GM10266 (cell line): ENCODE measurements around the gene PRUNE2.
"Not testable (repeated sequence)": the region's sequence is repeated elsewhere in the genome, so short reads cannot be mapped to it uniquely, and the experiment has no call there.

Experiments
- DNase-seq: peaks from one replicate; pipeline ENCODE4 v3.0.0; 2012; ENCODE audit errors: extremely low spot score
- TF ChIP-seq, protein P1 (sequence below): IDR thresholded peaks from 2 replicates; pipeline ENCODE4 v1.5.1; 2012; ENCODE audit warnings: mild to moderate bottlenecking, low read depth; ENCODE audit not compliant: control insufficient read depth, insufficient read depth; ENCODE audit errors: missing control alignments

Gene PRUNE2

DNA sequence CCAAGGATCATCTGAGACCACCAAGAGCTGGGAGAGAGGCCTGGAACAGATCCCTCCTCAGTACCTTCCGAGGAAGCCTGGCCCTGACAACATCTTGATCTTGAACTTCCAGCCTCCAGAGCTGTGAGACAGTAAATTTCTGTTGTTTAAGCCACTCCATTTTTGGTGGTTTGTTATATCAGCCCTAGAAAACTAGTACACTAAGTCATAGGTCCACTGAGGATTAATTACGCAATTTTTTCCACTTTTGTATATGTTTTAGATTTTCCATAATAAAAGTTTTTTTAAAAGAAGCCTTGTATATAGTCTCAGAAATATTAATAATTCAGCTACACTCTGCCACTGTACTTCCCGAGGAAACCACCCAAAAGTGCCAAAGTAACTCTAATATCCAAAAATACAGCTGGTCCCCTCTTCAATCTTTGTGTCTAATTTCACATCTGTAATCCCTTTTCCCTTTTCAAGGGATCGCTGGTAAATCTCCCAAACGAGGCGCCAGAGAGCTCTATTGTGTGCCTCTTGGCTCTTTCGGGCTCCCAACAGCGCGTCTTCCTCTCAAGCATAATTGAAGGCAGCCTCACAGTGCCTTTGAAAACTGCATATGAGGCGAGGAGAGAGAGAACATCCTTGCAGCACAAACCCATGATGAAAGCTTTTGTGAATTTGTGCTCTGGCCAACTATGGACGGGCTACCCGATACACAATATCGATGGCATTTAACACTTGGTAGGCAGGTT is 32.7 kb downstream of the PRUNE2 start:
- TF ChIP-seq, protein P1, sequence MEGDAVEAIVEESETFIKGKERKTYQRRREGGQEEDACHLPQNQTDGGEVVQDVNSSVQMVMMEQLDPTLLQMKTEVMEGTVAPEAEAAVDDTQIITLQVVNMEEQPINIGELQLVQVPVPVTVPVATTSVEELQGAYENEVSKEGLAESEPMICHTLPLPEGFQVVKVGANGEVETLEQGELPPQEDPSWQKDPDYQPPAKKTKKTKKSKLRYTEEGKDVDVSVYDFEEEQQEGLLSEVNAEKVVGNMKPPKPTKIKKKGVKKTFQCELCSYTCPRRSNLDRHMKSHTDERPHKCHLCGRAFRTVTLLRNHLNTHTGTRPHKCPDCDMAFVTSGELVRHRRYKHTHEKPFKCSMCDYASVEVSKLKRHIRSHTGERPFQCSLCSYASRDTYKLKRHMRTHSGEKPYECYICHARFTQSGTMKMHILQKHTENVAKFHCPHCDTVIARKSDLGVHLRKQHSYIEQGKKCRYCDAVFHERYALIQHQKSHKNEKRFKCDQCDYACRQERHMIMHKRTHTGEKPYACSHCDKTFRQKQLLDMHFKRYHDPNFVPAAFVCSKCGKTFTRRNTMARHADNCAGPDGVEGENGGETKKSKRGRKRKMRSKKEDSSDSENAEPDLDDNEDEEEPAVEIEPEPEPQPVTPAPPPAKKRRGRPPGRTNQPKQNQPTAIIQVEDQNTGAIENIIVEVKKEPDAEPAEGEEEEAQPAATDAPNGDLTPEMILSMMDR: no peak
- DNase-seq: no peak

DNA sequence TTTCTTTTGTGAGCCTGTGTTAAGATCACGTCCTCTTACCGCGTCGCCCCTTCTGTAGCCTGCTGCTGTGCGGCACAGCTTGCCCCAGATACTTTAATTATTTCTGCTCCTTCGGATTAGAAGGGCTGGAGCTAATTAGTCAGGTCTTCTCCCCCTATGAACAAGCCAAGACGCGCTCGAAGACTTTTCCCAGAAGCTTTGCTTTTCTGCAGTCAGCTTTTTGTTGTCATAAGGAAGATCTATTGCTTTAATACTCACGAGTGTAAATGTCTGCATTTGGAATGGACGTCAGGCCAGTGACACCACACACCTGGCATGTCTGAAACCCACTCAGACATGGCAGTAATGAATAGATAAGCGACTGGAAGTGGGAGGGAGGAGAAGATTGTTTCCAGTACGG is 37.0 kb downstream of the PRUNE2 start:
- TF ChIP-seq, protein P1: no peak
- no peak for DNase-seq

DNA sequence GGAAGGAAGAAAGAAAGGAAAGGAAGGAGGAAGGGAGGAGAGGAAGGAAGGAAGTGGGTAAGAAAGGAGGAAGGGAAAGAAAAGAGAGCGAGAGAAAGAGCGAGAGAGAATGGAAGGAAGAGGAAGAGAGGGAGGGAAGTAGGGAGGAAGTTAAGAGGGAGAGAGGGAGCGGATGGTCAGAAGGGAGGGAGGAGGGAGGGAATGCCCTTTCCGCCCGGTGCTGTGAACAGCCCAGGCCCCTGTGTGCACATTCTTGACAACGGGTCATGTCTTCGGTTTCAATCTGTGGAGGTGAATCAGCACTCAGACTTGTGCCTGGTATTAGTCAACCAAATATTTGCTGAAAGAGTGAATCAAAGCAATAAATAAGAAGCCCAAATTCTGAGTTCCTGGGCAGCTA is 39.2 kb downstream of the PRUNE2 start:
- DNase-seq: no peak
- TF ChIP-seq, protein P1: no peak

DNA sequence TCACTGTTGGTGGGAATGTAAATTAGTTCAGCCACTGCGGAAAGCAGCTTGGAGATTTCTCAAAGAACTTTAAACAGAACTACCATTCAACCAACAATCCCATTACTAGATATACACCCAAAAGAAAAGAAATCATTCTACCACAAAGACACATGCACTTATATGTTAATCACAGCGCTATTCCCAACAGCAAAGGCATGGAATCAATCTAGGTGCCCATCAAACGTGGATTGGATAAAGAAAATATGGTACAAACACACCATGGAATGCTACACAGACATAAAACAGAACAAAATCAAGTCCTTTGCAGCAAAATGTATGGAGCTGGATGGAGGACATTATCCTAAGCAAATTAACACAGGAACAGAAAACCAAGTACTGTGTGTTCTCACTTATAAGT is 42.1 kb downstream of the PRUNE2 start:
- DNase-seq: no peak
- TF ChIP-seq, protein P1: no peak

DNA sequence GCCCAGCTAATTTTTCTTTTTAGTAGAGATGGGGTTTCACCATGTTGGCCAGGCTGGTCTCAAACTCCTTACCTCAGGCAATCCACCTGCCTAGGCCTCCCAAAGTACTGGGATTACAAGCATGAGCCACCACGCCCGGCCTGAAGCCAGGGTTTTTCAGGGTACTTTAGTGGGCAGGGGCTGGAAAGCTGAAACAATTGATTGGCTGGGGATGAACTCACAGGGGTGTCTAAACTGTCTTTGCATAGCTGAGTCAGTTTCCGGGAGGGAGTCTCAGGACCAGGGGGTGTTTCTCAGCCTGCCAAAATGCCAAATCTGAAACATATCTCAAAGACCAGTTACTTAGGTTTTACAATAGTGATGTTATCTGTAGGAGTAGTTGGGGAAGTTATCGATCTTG is 46.1 kb downstream of the PRUNE2 start:
- DNase-seq: no peak
- TF ChIP-seq, protein P1: no peak

DNA sequence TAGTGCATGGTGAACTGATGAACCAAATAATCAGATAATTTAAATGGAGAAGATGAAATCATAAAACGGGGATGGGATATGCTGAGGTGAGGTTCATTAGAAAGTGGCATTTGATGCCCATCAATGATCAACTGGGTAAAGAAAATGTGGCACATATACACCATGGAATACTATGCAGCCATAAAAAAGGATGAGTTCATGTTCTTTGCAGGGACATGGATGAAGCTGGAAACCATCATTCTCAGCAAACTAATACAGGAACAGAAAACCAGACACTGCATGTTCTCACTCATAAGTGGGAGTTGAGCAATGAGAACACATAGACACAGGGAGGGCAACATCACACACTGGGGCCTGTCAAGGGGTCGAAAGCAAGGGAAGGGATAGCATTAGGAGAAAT is 47.7 kb downstream of the PRUNE2 start:
- DNase-seq: not testable (repeated sequence)

DNA sequence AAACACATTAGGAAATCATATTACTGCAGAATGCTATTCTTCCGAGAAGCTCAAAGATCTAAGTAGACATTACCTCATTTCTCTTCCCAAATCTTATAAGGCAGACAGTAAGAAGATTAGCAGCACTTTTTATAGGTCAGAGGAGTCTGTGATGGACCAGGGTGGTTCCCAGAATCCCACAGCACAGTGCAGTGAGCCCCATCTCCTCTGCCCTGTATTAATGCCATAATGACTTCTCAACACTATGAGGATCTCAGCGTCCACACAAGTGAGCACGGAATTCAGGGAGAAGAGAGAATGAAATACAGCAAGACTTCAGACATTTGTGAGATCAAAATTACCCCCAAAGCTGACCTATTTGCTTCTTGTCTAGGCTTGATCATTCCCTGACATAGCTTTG is 49.9 kb downstream of the PRUNE2 start:
- no peak for DNase-seq
- TF ChIP-seq, protein P1: no peak

DNA sequence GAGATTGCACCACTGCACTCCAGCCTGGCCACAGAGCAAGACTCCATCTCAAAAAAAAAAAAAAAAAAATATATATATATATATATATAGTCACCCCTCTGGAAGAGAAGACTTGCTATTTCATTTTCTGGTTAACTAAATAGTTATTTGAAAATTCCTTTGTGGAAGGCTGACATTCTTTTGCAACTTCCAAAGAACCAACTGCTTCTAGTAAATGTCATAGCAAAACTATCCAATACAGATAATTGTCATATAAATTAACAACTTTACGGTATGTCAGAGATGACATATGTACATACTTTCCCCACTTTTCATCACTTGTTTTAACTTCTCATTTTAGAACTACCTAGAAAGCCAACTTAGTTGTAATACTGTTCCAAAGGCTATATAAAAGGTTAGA is 50.9 kb downstream of the PRUNE2 start:
- no peak for DNase-seq
- TF ChIP-seq, protein P1: no peak
